Effector memory CD4-positive, alpha-beta T cell (primary cell): ENCODE measurements around the gene FOSL1.

ENCODE experiments used
- DNase-seq, 3 donors: peaks; one replicate each; pipeline ENCODE4 v3.0.0-alpha.2; 2020
- H3K27ac ChIP-seq: 2 replicates; pipeline ENCODE4 v1.7.0; 2013; ENCODE audit warnings: mild to moderate bottlenecking, low read length, moderate library complexity; ENCODE audit not compliant: insufficient read depth, poor library complexity, severe bottlenecking
- H3K27me3 ChIP-seq: replicated peaks from 2 replicates; pipeline ENCODE4 v1.7.0; 2013; ENCODE audit warnings: mild to moderate bottlenecking, low read length; ENCODE audit not compliant: insufficient read depth, control insufficient read depth, poor library complexity, severe bottlenecking
- H3K36me3 ChIP-seq: 2 replicates; pipeline ENCODE4 v1.7.0; 2013; ENCODE audit warnings: mild to moderate bottlenecking, low read length, moderate library complexity; ENCODE audit not compliant: control insufficient read depth, insufficient read depth
- H3K4me1 ChIP-seq: 2 replicates; pipeline ENCODE4 v1.7.0; 2013; ENCODE audit warnings: low read length, mild to moderate bottlenecking; ENCODE audit not compliant: control insufficient read depth, insufficient read depth, poor library complexity, severe bottlenecking
- H3K4me3 ChIP-seq: 2 replicates; pipeline ENCODE4 v1.7.0; 2013; ENCODE audit warnings: low read length, low read depth, mild to moderate bottlenecking; ENCODE audit not compliant: insufficient read depth, poor library complexity, severe bottlenecking
- H3K9me3 ChIP-seq: 2 replicates; pipeline ENCODE4 v1.7.0; 2013; ENCODE audit warnings: mild to moderate bottlenecking, low read length, moderate library complexity; ENCODE audit not compliant: control insufficient read depth

The FOSL1 gene

GRCh38 chr11:65915101-65915820 lies 15.1 kb upstream of the FOSL1 start:
- H3K27ac ChIP-seq: no peak overlapping the region
- no peak for DNase-seq
- no peaks in the 10 kb centered on the region for H3K9me3 ChIP-seq
- no peak overlapping the region for H3K4me3 ChIP-seq
- H3K27me3 ChIP-seq: no peaks in the 10 kb centered on the region
- peaks cover 22% of the 10 kb centered on the region for H3K4me1 ChIP-seq
- no peaks in the 10 kb centered on the region for H3K36me3 ChIP-seq

DNA sequence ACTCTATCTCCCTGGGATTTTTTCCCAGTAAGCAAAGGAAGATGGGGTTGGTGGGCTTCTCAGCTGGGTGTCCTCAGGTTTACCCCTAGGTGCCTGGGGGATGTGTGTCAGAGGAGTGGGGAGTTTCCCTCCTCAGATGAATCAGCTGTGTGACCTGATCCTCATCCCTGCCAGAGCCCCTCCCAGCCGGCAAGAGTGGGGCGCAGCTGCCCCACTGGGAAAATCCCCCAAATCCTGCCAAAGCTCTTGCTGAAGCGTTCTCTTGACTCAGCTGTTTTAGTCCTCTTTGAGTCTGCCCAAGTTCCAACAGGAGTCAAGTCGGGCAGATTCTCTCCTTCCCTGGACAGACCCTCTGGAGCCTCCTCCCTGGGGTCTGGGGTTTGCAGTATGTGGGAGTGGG lies 12.7 kb upstream of the FOSL1 start:
- no peaks in the 10 kb centered on the region for H3K9me3 ChIP-seq
- H3K4me3 ChIP-seq: no peak overlapping the region
- no peak for DNase-seq
- no peak overlapping the region for H3K27ac ChIP-seq
- no peaks in the 10 kb centered on the region for H3K36me3 ChIP-seq
- no peaks in the 10 kb centered on the region for H3K27me3 ChIP-seq
- H3K4me1 ChIP-seq: peaks cover 12% of the 10 kb centered on the region

- no peaks in the 10 kb centered on the region for H3K9me3 ChIP-seq
- H3K4me1 ChIP-seq: peaks cover 2% of the 10 kb centered on the region
- no peaks in the 10 kb centered on the region for H3K27me3 ChIP-seq
- no peak for DNase-seq
- no peak overlapping the region for H3K4me3 ChIP-seq
- no peak overlapping the region for H3K27ac ChIP-seq
- H3K36me3 ChIP-seq: no peaks in the 10 kb centered on the region
Observed at GRCh38 chr11:65911682-65912568, 11.7 kb upstream of the FOSL1 start.

GRCh38 chr11:65907878-65908277 lies 7.7 kb upstream of the FOSL1 start:
- Histone ChIP-seq H3K36me3 (no peaks in the 10 kb centered on the region), H3K27ac (no peak overlapping the region), H3K9me3 (no peaks in the 10 kb centered on the region), H3K27me3 (no peaks in the 10 kb centered on the region), H3K4me3 (no peak overlapping the region), H3K4me1 (no peaks in the 10 kb centered on the region)
- DNase-seq: no peak

DNA sequence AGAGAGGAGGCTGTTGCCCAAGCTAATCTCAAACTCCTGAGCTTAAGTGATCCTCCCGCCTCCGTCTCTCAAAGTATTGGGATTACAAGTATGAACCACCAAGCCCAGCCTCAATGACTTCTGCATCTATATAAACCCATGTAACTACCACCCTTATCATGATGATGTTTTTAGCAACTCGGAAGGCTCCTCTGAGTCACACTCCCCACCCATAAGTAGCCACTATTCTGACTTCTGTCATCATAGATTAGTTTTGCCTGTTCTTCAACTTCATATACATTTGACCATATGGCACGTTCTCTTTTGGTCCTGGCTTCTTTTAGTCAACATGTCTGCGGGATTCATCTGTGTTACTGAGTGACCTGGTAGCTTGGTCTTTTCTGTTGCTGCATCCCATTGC lies 6.4 kb upstream of the FOSL1 start:
- Histone ChIP-seq H3K4me3 (no peak overlapping the region), H3K4me1 (no peaks in the 10 kb centered on the region), H3K36me3 (no peaks in the 10 kb centered on the region), H3K27ac (no peak overlapping the region), H3K9me3 (no peaks in the 10 kb centered on the region), H3K27me3 (no peaks in the 10 kb centered on the region)
- DNase-seq: no peak

- Histone ChIP-seq H3K4me3 (no peak overlapping the region), H3K27me3 (peaks cover 11% of the 10 kb centered on the region), H3K4me1 (peaks cover 18% of the 10 kb centered on the region), H3K9me3 (no peaks in the 10 kb centered on the region), H3K27ac (no peak overlapping the region), H3K36me3 (no peaks in the 10 kb centered on the region)
- DNase-seq: no peak
Observed at GRCh38 chr11:65903715-65904114, 3.5 kb upstream of the FOSL1 start.

- no peak overlapping the region for H3K27ac ChIP-seq
- H3K36me3 ChIP-seq: no peaks in the 10 kb centered on the region
- DNase-seq: no peak
- H3K4me1 ChIP-seq: peaks cover 19% of the 10 kb centered on the region
- no peaks in the 10 kb centered on the region for H3K9me3 ChIP-seq
- H3K27me3 ChIP-seq: peaks cover 11% of the 10 kb centered on the region
- no peak overlapping the region for H3K4me3 ChIP-seq
Observed at GRCh38 chr11:65903068-65903481, 2.9 kb upstream of the FOSL1 start.

- Histone ChIP-seq H3K36me3 (no peaks in the 10 kb centered on the region), H3K27me3 (peaks cover 11% of the 10 kb centered on the region), H3K27ac (no peak overlapping the region), H3K9me3 (no peaks in the 10 kb centered on the region), H3K4me3 (no peak overlapping the region), H3K4me1 (peaks cover 19% of the 10 kb centered on the region)
- no peak for DNase-seq
Observed at GRCh38 chr11:65900899-65901180, 652 bp upstream of the FOSL1 start.

DNA sequence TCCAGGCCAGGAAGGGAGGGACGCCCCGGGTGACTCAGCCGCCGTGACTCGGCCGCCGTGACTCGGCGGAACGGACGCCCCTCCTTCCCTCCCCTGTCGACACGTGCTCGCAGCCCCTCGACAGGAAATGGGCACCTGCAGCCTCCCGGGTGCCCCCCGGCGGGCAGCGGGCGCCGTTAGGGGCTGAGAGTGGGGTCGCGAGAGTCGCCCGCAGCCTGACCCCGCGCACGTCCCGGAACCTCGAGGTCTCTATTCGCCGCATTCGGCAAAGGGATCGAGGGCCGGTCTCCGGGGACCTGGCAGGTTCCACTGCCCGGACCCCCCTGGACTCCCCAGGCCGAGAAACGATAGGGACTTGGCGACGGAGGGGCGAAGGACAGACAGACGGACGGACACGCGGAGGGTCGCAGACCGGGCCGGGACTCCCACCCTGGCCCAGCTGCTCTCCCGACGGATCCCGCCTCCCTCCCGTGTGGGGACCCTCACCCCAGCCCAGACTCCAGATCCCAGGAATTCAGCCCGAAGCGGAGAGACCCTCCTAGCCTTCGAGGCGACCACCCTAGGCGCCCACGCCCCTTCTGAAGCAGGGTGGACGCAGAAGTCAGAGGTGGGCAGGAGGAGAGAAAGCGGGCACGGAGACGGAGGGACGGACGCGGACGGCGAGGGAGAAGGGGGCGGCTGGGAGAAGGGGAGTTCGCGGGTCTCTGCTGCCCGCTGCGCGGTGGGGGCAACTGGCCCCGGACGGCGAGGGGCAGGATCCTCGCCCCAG lies 648 bp downstream of the FOSL1 start:
- H3K27ac ChIP-seq: peak overlapping the region; percentile 26
- H3K4me3 ChIP-seq: peak overlapping the region; percentile 54
- H3K36me3 ChIP-seq: no peaks in the 10 kb centered on the region
- peak; percentile 44 to 46 (median 45) for DNase-seq
- no peaks in the 10 kb centered on the region for H3K9me3 ChIP-seq
- H3K27me3 ChIP-seq: peaks cover 11% of the 10 kb centered on the region
- H3K4me1 ChIP-seq: peaks cover 19% of the 10 kb centered on the region
